Smooth muscle cell (in vitro differentiated cells): ENCODE measurements around the gene HAND2. TPM values are rescaled to one million over a fixed set of nuclear protein-coding genes. Genes with fewer than 3 reads are reported as not detected.

Experiments
- DNase-seq: peaks from one replicate; lab custom pipeline; 2025; ENCODE audit not compliant: unreplicated experiment; lab: John Stamatoyannopoulos, UW
- H2AFZ ChIP-seq: fragments of 200-600 bp; sonication (generic); 2 replicates; pipeline ENCODE4 v1.6.0; 2016; ENCODE audit warnings: antibody characterized with exemption, low read depth, mild to moderate bottlenecking
- H3F3A ChIP-seq: fragments of 200-600 bp; sonication (generic); 2 replicates; pipeline ENCODE4 v1.6.0; 2017; ENCODE audit warnings: antibody characterized with exemption, low read depth
- H3K27ac ChIP-seq: fragments of 200-600 bp; sonication (generic); 2 replicates; pipeline ENCODE4 v1.5.1; 2016; ENCODE audit warnings: low read depth, mild to moderate bottlenecking
- H3K27me3 ChIP-seq: fragments of 200-600 bp; sonication (generic); 2 replicates; pipeline ENCODE4 v1.6.1; 2016; ENCODE audit warnings: low read depth, mild to moderate bottlenecking
- H3K36me3 ChIP-seq: fragments of 200-600 bp; sonication (generic); 2 replicates; pipeline ENCODE4 v1.5.1; 2016; ENCODE audit warnings: low read depth
- H3K4me1 ChIP-seq: fragments of 200-600 bp; sonication (generic); 2 replicates; pipeline ENCODE4 v1.5.1; 2016; ENCODE audit warnings: low read depth
- H3K4me2 ChIP-seq: fragments of 200-600 bp; sonication (generic); 2 replicates; pipeline ENCODE4 v1.6.0; 2016; ENCODE audit warnings: mild to moderate bottlenecking
- H3K4me3 ChIP-seq: fragments of 200-600 bp; sonication (generic); 2 replicates; pipeline ENCODE4 v1.5.1; 2016; ENCODE audit warnings: mild to moderate bottlenecking
- H3K79me2 ChIP-seq: fragments of 200-600 bp; sonication (generic); 2 replicates; pipeline ENCODE4 v1.6.0; 2016; ENCODE audit warnings: low read depth, mild to moderate bottlenecking
- H3K9ac ChIP-seq: fragments of 200-600 bp; sonication (generic); 2 replicates; pipeline ENCODE4 v1.6.0; 2016; ENCODE audit warnings: low read depth
- H3K9me3 ChIP-seq: fragments of 200-600 bp; sonication (generic); replicated peaks from 2 replicates; pipeline ENCODE4 v1.5.1; 2016; ENCODE audit warnings: low read depth
- H4K20me1 ChIP-seq: fragments of 200-600 bp; sonication (generic); 2 replicates; pipeline ENCODE4 v1.6.0; 2016; ENCODE audit warnings: low read depth
- WGBS: methylation state at CpG from one replicate; pipeline ENCODE4 v1.1.7; 2016; ENCODE audit warnings: low lambda C conversion rate; 5-methylcytosine and 5-hydroxymethylcytosine counted together
- polyA plus RNA-seq: library from polyadenylated mRNA; unstranded; fragments of >200 nt; fragmentation: Nextera tagmentation; extraction: Ambion mirVana; gene quantifications from 2 replicates; pipeline ENCODE4 v1.2.1, GENCODE V29; 2016
- total RNA-seq: library from RNA; depleted of rRNA; stranded (reverse); fragments of >200 nt; gene quantifications from 2 replicates; pipeline ENCODE4 v1.2.3, GENCODE V29; 2014
- TF ChIP-seq, protein P1 (sequence below): fragments of 200-600 bp; sonication (generic); IDR thresholded peaks from 2 replicates; pipeline ENCODE4 v1.5.1; 2017; ENCODE audit warnings: borderline replicate concordance, mild to moderate bottlenecking, antibody characterized with exemption; ENCODE audit not compliant: insufficient read depth, poor library complexity, severe bottlenecking

Gene HAND2
- total and polyA plus RNA-seq, 2 experiments from 2014 or later = 265 to 324 TPM

DNA sequence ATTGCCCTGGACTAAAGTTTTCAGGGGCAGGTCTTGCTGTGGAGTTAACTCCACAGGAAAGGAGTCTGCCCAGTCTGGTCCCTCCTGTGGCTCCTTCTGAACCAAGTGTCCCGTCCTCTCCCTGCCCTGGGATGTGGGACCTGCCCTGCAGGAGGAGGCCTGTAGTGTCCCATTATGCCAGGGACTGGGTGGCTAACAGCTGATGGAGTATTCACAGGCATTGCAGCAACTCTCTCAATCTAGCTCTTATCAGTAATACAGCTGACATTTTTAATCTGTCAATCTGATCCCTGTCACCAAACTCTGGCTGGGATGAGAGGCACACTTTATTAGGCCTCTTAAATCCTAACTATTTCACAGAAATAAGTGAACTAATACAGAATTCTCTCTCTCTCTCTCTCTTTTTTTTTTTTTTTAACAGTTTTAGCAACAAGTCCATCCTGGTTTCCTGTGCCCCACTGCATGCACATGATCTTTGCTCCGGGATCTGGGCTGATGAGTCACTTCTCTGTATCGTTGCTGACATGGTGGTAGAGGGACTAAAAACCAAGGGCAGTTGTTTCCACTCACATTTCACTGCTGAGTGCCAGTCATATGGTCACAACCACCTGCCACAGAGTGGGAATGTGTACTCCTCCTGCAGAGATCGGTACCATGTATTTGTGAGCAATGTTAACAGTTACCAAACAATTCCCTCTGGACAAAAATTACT, 39.1 kb downstream of the HAND2 start:
- no peak for DNase-seq
- 33% methylated on average over 4 of the region's 4 CpGs for WGBS
- TF ChIP-seq, protein P1, sequence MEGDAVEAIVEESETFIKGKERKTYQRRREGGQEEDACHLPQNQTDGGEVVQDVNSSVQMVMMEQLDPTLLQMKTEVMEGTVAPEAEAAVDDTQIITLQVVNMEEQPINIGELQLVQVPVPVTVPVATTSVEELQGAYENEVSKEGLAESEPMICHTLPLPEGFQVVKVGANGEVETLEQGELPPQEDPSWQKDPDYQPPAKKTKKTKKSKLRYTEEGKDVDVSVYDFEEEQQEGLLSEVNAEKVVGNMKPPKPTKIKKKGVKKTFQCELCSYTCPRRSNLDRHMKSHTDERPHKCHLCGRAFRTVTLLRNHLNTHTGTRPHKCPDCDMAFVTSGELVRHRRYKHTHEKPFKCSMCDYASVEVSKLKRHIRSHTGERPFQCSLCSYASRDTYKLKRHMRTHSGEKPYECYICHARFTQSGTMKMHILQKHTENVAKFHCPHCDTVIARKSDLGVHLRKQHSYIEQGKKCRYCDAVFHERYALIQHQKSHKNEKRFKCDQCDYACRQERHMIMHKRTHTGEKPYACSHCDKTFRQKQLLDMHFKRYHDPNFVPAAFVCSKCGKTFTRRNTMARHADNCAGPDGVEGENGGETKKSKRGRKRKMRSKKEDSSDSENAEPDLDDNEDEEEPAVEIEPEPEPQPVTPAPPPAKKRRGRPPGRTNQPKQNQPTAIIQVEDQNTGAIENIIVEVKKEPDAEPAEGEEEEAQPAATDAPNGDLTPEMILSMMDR = no peak

GRCh38 chr4:173490256-173490655, 39.8 kb downstream of the HAND2 start:
- H2AFZ ChIP-seq = no peak overlapping the region
- H3K79me2 ChIP-seq = no peaks in the 10 kb centered on the region
- H3K9ac ChIP-seq = no peak overlapping the region

More for the DNA sequence above, 39.1 kb downstream of the HAND2 start:
- Histone ChIP-seq H3K4me1 (peaks cover 10% of the 10 kb centered on the region), H3K36me3 (no peaks in the 10 kb centered on the region), H3K27ac (peak overlapping the region; percentile 37), H3K4me2 (peak overlapping the region; percentile 49), H2AFZ (no peak overlapping the region), H3F3A (peaks cover 26% of the 10 kb centered on the region), H3K79me2 (no peaks in the 10 kb centered on the region), H4K20me1 (no peaks in the 10 kb centered on the region), H3K9ac (no peak overlapping the region), H3K4me3 (no peak overlapping the region), H3K9me3 (no peaks in the 10 kb centered on the region), H3K27me3 (no peaks in the 10 kb centered on the region)

GRCh38 chr4:173489514-173489913, 40.5 kb downstream of the HAND2 start:
- no peak for DNase-seq
- Histone ChIP-seq H3K27me3 (no peaks in the 10 kb centered on the region), H3K79me2 (no peaks in the 10 kb centered on the region), H3F3A (peaks cover 26% of the 10 kb centered on the region), H3K4me2 (peak overlapping the region; percentile 49), H2AFZ (no peak overlapping the region), H3K36me3 (no peaks in the 10 kb centered on the region), H4K20me1 (no peaks in the 10 kb centered on the region), H3K9ac (no peak overlapping the region), H3K4me1 (peaks cover 10% of the 10 kb centered on the region), H3K4me3 (no peak overlapping the region), H3K27ac (no peak overlapping the region), H3K9me3 (no peaks in the 10 kb centered on the region)
- TF ChIP-seq, protein P1 = no peak

More at GRCh38 chr4:173490256-173490655, 39.8 kb downstream of the HAND2 start:
- H3K4me1 ChIP-seq = peaks cover 10% of the 10 kb centered on the region
- no peaks in the 10 kb centered on the region for H3K36me3 ChIP-seq
- no peaks in the 10 kb centered on the region for H3K27me3 ChIP-seq
- H3F3A ChIP-seq = peaks cover 26% of the 10 kb centered on the region
- no peak for DNase-seq
- TF ChIP-seq, protein P1 = no peak
- H3K27ac ChIP-seq = peak overlapping the region; percentile 37
- peak overlapping the region; percentile 49 for H3K4me2 ChIP-seq
- no peaks in the 10 kb centered on the region for H4K20me1 ChIP-seq
- H3K4me3 ChIP-seq = no peak overlapping the region
- 47% methylated on average over 3 of the region's 3 CpGs for WGBS
- H3K9me3 ChIP-seq = no peaks in the 10 kb centered on the region

- 52% methylated on average over 1 of the region's 1 CpG for WGBS
- DNase-seq = no peak
- H3K4me3 ChIP-seq = no peak overlapping the region
- H3K9ac ChIP-seq = no peak overlapping the region
- H3K9me3 ChIP-seq = no peaks in the 10 kb centered on the region
- H2AFZ ChIP-seq = no peak overlapping the region
- peaks cover 26% of the 10 kb centered on the region for H3F3A ChIP-seq
- no peaks in the 10 kb centered on the region for H3K79me2 ChIP-seq
- H3K4me2 ChIP-seq = peak overlapping the region; percentile 49
- H3K4me1 ChIP-seq = peaks cover 10% of the 10 kb centered on the region
- no peaks in the 10 kb centered on the region for H3K36me3 ChIP-seq
- no peak overlapping the region for H3K27ac ChIP-seq
- TF ChIP-seq, protein P1 = no peak
- H4K20me1 ChIP-seq = no peaks in the 10 kb centered on the region
- H3K27me3 ChIP-seq = no peaks in the 10 kb centered on the region
These were observed 41.4 kb downstream of the HAND2 start for GRCh38 chr4:173488656-173489055.
